SH-SY5Y (cell line): ENCODE results near the gene NR1I2.

Experiments
- GATA2 ChIP-seq: IDR thresholded peaks from 2 replicates; pipeline ENCODE4 v1.6.1; 2011; ENCODE audit warnings: mild to moderate bottlenecking, low read depth, low read length
- GATA3 ChIP-seq: IDR thresholded peaks from 2 replicates; pipeline ENCODE4 v1.6.1; 2011; ENCODE audit warnings: low read depth, mild to moderate bottlenecking, low read length, moderate library complexity

GRCh38 chr3:119776304-119776703 lies 5.6 kb upstream of the NR1I2 start:
- TF ChIP-seq GATA3 (no peak), GATA2 (no peak)
